Superior temporal gyrus (tissue), 1 donor: ENCODE measurements around the gene PHACTR2.
"Not testable (repeated sequence)": the region's sequence is repeated elsewhere in the genome, so short reads cannot be mapped to it uniquely, and the experiment has no call there.

ENCODE experiments used
- DNase-seq: peaks from one replicate; pipeline ENCODE4 v3.0.0-alpha.2; 2016; ENCODE audit errors: extremely low spot score

The PHACTR2 gene

GRCh38 chr6:143807103-143807772, 129.5 kb downstream of the PHACTR2 start:
- DNase-seq, result peak; percentile 34

GRCh38 chr6:143810745-143811144, 133.0 kb downstream of the PHACTR2 start:
- no peak for DNase-seq

GRCh38 chr6:143811501-143812157, 133.9 kb downstream of the PHACTR2 start:
- no peak for DNase-seq

- no peak for DNase-seq
These were observed 139.9 kb downstream of the PHACTR2 start for GRCh38 chr6:143817621-143818020.

- no peak for DNase-seq
These were observed 143.6 kb downstream of the PHACTR2 start for GRCh38 chr6:143821359-143821758.

- DNase-seq, result no peak
These were observed 144.8 kb downstream of the PHACTR2 start for GRCh38 chr6:143822584-143823024.

- no peak for DNase-seq
These were observed 145.8 kb downstream of the PHACTR2 start for GRCh38 chr6:143823548-143823947.

GRCh38 chr6:143828572-143828971, 150.8 kb downstream of the PHACTR2 start:
- no peak for DNase-seq

- DNase-seq, result no peak
These were observed 158.4 kb downstream of the PHACTR2 start for GRCh38 chr6:143836150-143836549.

- no peak for DNase-seq
These were observed 160.6 kb downstream of the PHACTR2 start for GRCh38 chr6:143838395-143838794.

- peak; percentile 21 for DNase-seq
These were observed 161.4 kb downstream of the PHACTR2 start for GRCh38 chr6:143839196-143839595.

- no peak for DNase-seq
These were observed 163.0 kb downstream of the PHACTR2 start for GRCh38 chr6:143840595-143841265.

GRCh38 chr6:143842461-143842901, 164.7 kb downstream of the PHACTR2 start:
- peak; percentile 57 for DNase-seq

- DNase-seq, result peak; percentile 98
These were observed 165.3 kb downstream of the PHACTR2 start, which contains the start of gene LTV1 for GRCh38 chr6:143842902-143843676. Gene LTV1 (plus strand): TSS chr6:143843338. CDS start chr6:143843478, 140 bp downstream.

GRCh38 chr6:143843677-143843999, 165.9 kb downstream of the PHACTR2 start:
- DNase-seq, result no peak

- DNase-seq, result no peak
These were observed 166.2 kb downstream of the PHACTR2 start for GRCh38 chr6:143844006-143844405.

GRCh38 chr6:143845033-143845432, 167.3 kb downstream of the PHACTR2 start:
- DNase-seq, result no peak

GRCh38 chr6:143851706-143852105, 173.9 kb downstream of the PHACTR2 start:
- not testable (repeated sequence) for DNase-seq

GRCh38 chr6:143855057-143855456, 177.3 kb downstream of the PHACTR2 start:
- not testable (repeated sequence) for DNase-seq

GRCh38 chr6:143856762-143857161, 179.0 kb downstream of the PHACTR2 start:
- not testable (repeated sequence) for DNase-seq

- DNase-seq, result no peak
These were observed 179.9 kb downstream of the PHACTR2 start for GRCh38 chr6:143857651-143858050.
